ENCODE results near the gene CACNA1B. TPM values are rescaled to one million over a fixed set of nuclear protein-coding genes. Genes with fewer than 3 reads are reported as not detected.

Gene CACNA1B
- total and polyA plus RNA-seq, 2 of the 13 experiments (the other 11 are each of a cell fraction or from before 2014, with no cell fraction given), result under 0.01 to 0.04 TPM

DNA sequence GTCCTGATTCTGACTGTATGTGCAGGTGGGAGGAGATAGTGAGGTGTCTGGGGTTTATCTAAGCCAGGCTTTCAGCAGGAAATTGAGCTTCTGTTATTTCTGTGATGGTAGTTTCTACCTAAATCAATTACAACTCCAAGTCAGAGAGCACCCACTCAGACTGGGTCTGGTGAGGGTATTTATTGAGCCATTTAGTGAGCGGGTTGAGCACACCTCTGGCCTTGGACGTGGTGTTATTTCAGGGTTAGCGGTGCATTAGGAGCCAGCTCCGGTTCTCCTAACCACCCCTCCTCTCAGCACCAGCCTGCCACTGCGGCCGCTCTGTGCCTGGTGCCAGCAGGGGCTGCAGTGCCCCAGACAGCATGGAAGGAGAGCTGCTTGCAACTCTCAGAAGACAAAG, 238.9 kb downstream of the CACNA1B start:
- Histone ChIP-seq H3K4me2 (ENCODE audit: low read depth, low read length) (no peak overlapping the region), H3K4me1 (ENCODE audit: insufficient read depth, low read length) (no peaks in the 10 kb centered on the region), H3K36me3 (replicated peaks in 1 of 2; ENCODE audit: control insufficient read depth in 1 of 2, insufficient read depth in 2 of 2, low read length in 2 of 2) (no peaks in the 10 kb centered on the region), H3K9ac (ENCODE audit: insufficient read depth, low read depth, low read length) (no peak overlapping the region), H2AFZ (ENCODE audit: low read length) (no peak overlapping the region), H3K9me3 (ENCODE audit: low read length) (no peaks in the 10 kb centered on the region), H3K79me2 (ENCODE audit: insufficient read depth, low read length) (no peaks in the 10 kb centered on the region), H4K20me1 (ENCODE audit: insufficient read depth, low read length) (0 out of 2 replicates have a peak, but pooled peaks cover 2% of the 10 kb centered on the region), H3K4me3 (replicated peaks in 1 of 3; ENCODE audit: insufficient read depth in 1 of 3, low read depth in 2 of 3, low read length in 3 of 3) (no peak overlapping the region), H3K27ac (ENCODE audit: extremely low read length, insufficient read depth, low read length) (no peak overlapping the region), H3K27me3 (ENCODE audit: control insufficient read depth in 1 of 2, insufficient read depth in 2 of 2, low read length in 2 of 2) (peaks cover 4 to 54% of the 10 kb centered on the region in 2 experiments; a peak in 3 of 5 replicates)
- intact Hi-C loops (cut with micrococcal nuclease; ENCODE audit: unreplicated experiment) (no loop called here), in situ Hi-C loops (cut with HindIII; ENCODE audit: extremely low pct_ligation_motif_present, low pct_unique_long_range_greater_than_20kb) (no loop called here)
- ChIA-PET CTCF (ENCODE audit: low intra/inter-chr PET ratio, low total read pairs) (no interaction called here), POLR2A (no interaction called here)
- BruUV-seq (replicated peaks), result no TSS peak
- 20% methylated on average over 1 of the region's 6 CpGs for WGBS (ENCODE audit: low lambda C conversion rate)
- DNase-seq (ENCODE audit: low spot score) (no peak), ATAC-seq (no peak), FAIRE-seq (no peak)
- TF ChIP-seq KLF16 (CRISPR knock-in tag; IDR thresholded peaks at IDR 0.05) (no peak), ZSCAN20 (CRISPR knock-in tag; IDR thresholded peaks at IDR 0.05; ENCODE audit: borderline replicate concordance) (no peak), U2AF1 (optimal IDR thresholded peaks at IDR 0.05; ENCODE audit: low read depth, low read length) (no peak)

DNA sequence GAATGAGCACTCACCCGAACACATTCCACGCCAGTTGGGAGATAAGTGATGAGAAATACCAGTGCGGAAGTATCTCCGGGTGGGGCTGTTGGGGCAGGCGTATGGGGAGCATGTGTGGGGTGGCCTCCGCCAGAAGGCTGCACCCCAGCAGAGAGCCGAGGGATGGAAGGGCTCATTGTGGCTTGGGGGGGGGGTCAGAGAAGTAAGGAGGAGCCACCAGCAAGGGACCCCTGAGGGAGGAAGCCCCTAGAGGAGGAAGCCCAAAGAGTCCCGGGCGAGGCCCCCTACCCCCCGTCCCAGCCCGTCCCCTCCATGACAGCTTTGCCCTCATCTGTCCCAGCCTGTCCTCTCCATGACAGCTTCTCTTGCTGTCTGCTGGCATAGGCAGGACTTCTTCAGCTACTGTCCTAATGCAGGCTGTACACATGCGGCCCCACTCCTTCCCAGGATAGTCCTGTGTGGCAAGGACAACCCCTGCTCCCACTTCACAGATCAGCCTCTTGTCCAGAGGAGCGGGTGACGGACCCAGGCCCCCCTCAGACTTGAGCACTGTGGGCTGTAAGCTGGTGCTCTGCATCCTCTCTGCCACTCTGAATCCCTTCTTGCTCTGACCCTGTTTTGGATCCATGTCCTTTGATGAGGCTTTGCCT, 239.6 kb downstream of the CACNA1B start:
- Histone ChIP-seq H3K9ac (ENCODE audit: insufficient read depth, low read depth, low read length) (no peak overlapping the region), H3K27ac (ENCODE audit: extremely low read length, insufficient read depth, low read length) (no peak overlapping the region), H3K27me3 (ENCODE audit: control insufficient read depth in 1 of 2, insufficient read depth in 2 of 2, low read length in 2 of 2) (peaks cover 6 to 61% of the 10 kb centered on the region in 2 experiments; a peak in 3 of 5 replicates), H2AFZ (ENCODE audit: low read length) (no peak overlapping the region), H3K79me2 (ENCODE audit: insufficient read depth, low read length) (no peaks in the 10 kb centered on the region), H4K20me1 (ENCODE audit: insufficient read depth, low read length) (0 out of 2 replicates have a peak, but pooled peaks cover 2% of the 10 kb centered on the region), H3K4me3 (replicated peaks in 1 of 3; ENCODE audit: insufficient read depth in 1 of 3, low read depth in 2 of 3, low read length in 3 of 3) (no peak overlapping the region), H3K9me3 (ENCODE audit: low read length) (no peaks in the 10 kb centered on the region), H3K4me2 (ENCODE audit: low read depth, low read length) (no peak overlapping the region), H3K36me3 (replicated peaks in 1 of 2; ENCODE audit: control insufficient read depth in 1 of 2, insufficient read depth in 2 of 2, low read length in 2 of 2) (no peaks in the 10 kb centered on the region), H3K4me1 (ENCODE audit: insufficient read depth, low read length) (no peaks in the 10 kb centered on the region)
- FAIRE-seq, result no peak
- intact Hi-C loops (cut with micrococcal nuclease; ENCODE audit: unreplicated experiment), result no loop called here
- no peak for DNase-seq (ENCODE audit: low spot score)
- no peak for ATAC-seq
- TF ChIP-seq RARG (CRISPR knock-in tag; IDR thresholded peaks at IDR 0.05; ENCODE audit: low read depth), result no peak
- no peak for TF ChIP-seq ETV6 (CRISPR knock-in tag; conservative IDR thresholded peaks at IDR 0.05)
- TF ChIP-seq HES4 (CRISPR knock-in tag; IDR thresholded peaks at IDR 0.05; ENCODE audit: borderline replicate concordance), result no peak
- TF ChIP-seq, protein P1, sequence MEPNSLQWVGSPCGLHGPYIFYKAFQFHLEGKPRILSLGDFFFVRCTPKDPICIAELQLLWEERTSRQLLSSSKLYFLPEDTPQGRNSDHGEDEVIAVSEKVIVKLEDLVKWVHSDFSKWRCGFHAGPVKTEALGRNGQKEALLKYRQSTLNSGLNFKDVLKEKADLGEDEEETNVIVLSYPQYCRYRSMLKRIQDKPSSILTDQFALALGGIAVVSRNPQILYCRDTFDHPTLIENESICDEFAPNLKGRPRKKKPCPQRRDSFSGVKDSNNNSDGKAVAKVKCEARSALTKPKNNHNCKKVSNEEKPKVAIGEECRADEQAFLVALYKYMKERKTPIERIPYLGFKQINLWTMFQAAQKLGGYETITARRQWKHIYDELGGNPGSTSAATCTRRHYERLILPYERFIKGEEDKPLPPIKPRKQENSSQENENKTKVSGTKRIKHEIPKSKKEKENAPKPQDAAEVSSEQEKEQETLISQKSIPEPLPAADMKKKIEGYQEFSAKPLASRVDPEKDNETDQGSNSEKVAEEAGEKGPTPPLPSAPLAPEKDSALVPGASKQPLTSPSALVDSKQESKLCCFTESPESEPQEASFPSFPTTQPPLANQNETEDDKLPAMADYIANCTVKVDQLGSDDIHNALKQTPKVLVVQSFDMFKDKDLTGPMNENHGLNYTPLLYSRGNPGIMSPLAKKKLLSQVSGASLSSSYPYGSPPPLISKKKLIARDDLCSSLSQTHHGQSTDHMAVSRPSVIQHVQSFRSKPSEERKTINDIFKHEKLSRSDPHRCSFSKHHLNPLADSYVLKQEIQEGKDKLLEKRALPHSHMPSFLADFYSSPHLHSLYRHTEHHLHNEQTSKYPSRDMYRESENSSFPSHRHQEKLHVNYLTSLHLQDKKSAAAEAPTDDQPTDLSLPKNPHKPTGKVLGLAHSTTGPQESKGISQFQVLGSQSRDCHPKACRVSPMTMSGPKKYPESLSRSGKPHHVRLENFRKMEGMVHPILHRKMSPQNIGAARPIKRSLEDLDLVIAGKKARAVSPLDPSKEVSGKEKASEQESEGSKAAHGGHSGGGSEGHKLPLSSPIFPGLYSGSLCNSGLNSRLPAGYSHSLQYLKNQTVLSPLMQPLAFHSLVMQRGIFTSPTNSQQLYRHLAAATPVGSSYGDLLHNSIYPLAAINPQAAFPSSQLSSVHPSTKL (CRISPR knock-in tag; IDR thresholded peaks at IDR 0.05), result no peak
- in situ Hi-C loops (cut with HindIII; ENCODE audit: extremely low pct_ligation_motif_present, low pct_unique_long_range_greater_than_20kb), result no loop called here
- ChIA-PET POLR2A (no interaction called here), CTCF (ENCODE audit: low intra/inter-chr PET ratio, low total read pairs) (no interaction called here)
- 25% methylated on average over 9 of the region's 14 CpGs for WGBS (ENCODE audit: low lambda C conversion rate)
- BruUV-seq (replicated peaks), result no TSS peak

All from HepG2 (cell line).